IMR-90 (cell line): ENCODE results near the gene RASGRF1. TPM values are rescaled to one million over a fixed set of nuclear protein-coding genes. Genes with fewer than 3 reads are reported as not detected.

Experiments used
- ATAC-seq: fragments of 200-7000 bp; cut with Tn5 transposase; 2 replicates; pipeline ENCODE4 v1.9.1; 2020; ENCODE audit warnings: low read depth, mild to moderate bottlenecking, moderate library complexity
- BruUV-seq: library from RNA; stranded (reverse); fragments of 400-500 nt; replicated peaks from 2 replicates; lab custom pipeline; 2021; lab: Mats Ljungman, UMichigan
- CTCF ChIA-PET: fragments of 300-600 bp; formaldehyde crosslinking; extraction: SDS; loops from one replicate; lab custom pipeline; 2021; ENCODE audit warnings: antibody characterized with exemption; lab: Yijun Ruan, JAX
- POLR2A ChIA-PET: fragments of 300-600 bp; sonication (Branson Sonifier 250); formaldehyde crosslinking; loops from one replicate; lab custom pipeline; 2022; ENCODE audit warnings: antibody characterized with exemption; ENCODE audit not compliant: unreplicated experiment; lab: Charles Lee
- DNase-seq: peaks from one replicate; pipeline ENCODE4 v3.0.0; 2013
- H2AFZ ChIP-seq: replicated peaks from 2 replicates; pipeline ENCODE3; 2013; ENCODE audit warnings: low read length, mild to moderate bottlenecking; ENCODE audit not compliant: poor library complexity
- H2AK5ac ChIP-seq: 2 replicates; pipeline ENCODE4 v1.6.1; 2013; ENCODE audit warnings: low read depth, low read length, inconsistent platforms
- H2AK9ac ChIP-seq: replicated peaks from 2 replicates; pipeline ENCODE3; 2013; ENCODE audit warnings: mild to moderate bottlenecking, low read depth, low read length, moderate library complexity; ENCODE audit not compliant: poor library complexity
- H2BK120ac ChIP-seq: 2 replicates; pipeline ENCODE4 v1.6.1; 2013; ENCODE audit warnings: low read depth, low read length, inconsistent platforms
- H2BK15ac ChIP-seq: 3 replicates; pipeline ENCODE4 v1.6.1; 2013; ENCODE audit warnings: low read depth, low read length, inconsistent platforms
- H2BK20ac ChIP-seq: 2 replicates; pipeline ENCODE4 v1.6.1; 2013; ENCODE audit warnings: low read depth, mild to moderate bottlenecking, inconsistent platforms, low read length, moderate library complexity
- H2BK5ac ChIP-seq: 2 replicates; pipeline ENCODE4 v1.6.1; 2013; ENCODE audit warnings: mild to moderate bottlenecking, low read depth, low read length, inconsistent platforms; ENCODE audit not compliant: poor library complexity, severe bottlenecking
- H3K14ac ChIP-seq: replicated peaks from 2 replicates; pipeline ENCODE4 v1.6.1; 2013; ENCODE audit warnings: low read depth, low read length, inconsistent platforms
- H3K18ac ChIP-seq: 2 replicates; pipeline ENCODE4 v1.6.1; 2013; ENCODE audit warnings: low read depth, low read length, control low read depth
- H3K23ac ChIP-seq: 2 replicates; pipeline ENCODE4 v1.6.1; 2013; ENCODE audit warnings: low read depth, low read length, inconsistent platforms
- H3K27ac ChIP-seq: 2 replicates; pipeline ENCODE4 v1.5.1; 2013; ENCODE audit warnings: mild to moderate bottlenecking, control low read depth, low read length; ENCODE audit not compliant: insufficient read depth
- H3K27me3 ChIP-seq: 2 replicates; pipeline ENCODE4 v1.6.1; 2013; ENCODE audit warnings: low read length; ENCODE audit not compliant: control insufficient read depth, insufficient read depth
- H3K36me3 ChIP-seq: 2 replicates; pipeline ENCODE4 v1.6.1; 2013; ENCODE audit warnings: low read length, mixed read lengths; ENCODE audit not compliant: control insufficient read depth, insufficient read depth
- H3K4ac ChIP-seq: 2 replicates; pipeline ENCODE4 v1.6.1; 2013; ENCODE audit warnings: low read depth, low read length, inconsistent platforms
- H3K4me1 ChIP-seq: 2 replicates; pipeline ENCODE4 v1.6.1; 2013; ENCODE audit warnings: low read length, mixed read lengths; ENCODE audit not compliant: control insufficient read depth, insufficient read depth
- H3K4me2 ChIP-seq: 2 replicates; pipeline ENCODE4 v1.6.1; 2013; ENCODE audit warnings: low read depth, mild to moderate bottlenecking, control low read depth, low read length, moderate library complexity
- H3K4me3 ChIP-seq: 2 replicates; pipeline ENCODE4 v1.5.1; 2013; ENCODE audit warnings: low read depth, mild to moderate bottlenecking, control low read depth, low read length, moderate library complexity; ENCODE audit not compliant: insufficient read depth
- H3K56ac ChIP-seq: 2 replicates; pipeline ENCODE4 v1.6.1; 2013; ENCODE audit warnings: low read length, inconsistent platforms; ENCODE audit not compliant: insufficient read depth; ENCODE audit errors: extremely low read depth
- H3K79me1 ChIP-seq, 2 experiments: 2 replicates each; pipeline ENCODE4 v1.6.1; 2013; ENCODE audit warnings: low read length in 2 of 2, inconsistent platforms in 1 of 2, low read depth in 1 of 2
- H3K9ac ChIP-seq: 2 replicates; pipeline ENCODE4 v1.6.1; 2013; ENCODE audit warnings: low read depth, low read length, control low read depth
- H3K9me1 ChIP-seq: 2 replicates; pipeline ENCODE4 v1.6.1; 2013; ENCODE audit warnings: low read length, inconsistent platforms; ENCODE audit not compliant: insufficient read depth
- H3K9me3 ChIP-seq: 2 replicates; pipeline ENCODE4 v1.6.1; 2013; ENCODE audit warnings: low read length; ENCODE audit not compliant: control insufficient read depth, insufficient read depth
- H4K20me1 ChIP-seq: 2 replicates; pipeline ENCODE4 v1.6.1; 2013; ENCODE audit warnings: low read length, inconsistent platforms; ENCODE audit not compliant: insufficient read depth
- H4K5ac ChIP-seq: 2 replicates; pipeline ENCODE4 v1.6.1; 2013; ENCODE audit warnings: mild to moderate bottlenecking, low read depth, low read length, control low read depth
- H4K8ac ChIP-seq, 2 experiments: 2 replicates each; pipeline ENCODE4 v1.6.1; 2013; ENCODE audit warnings: low read depth in 2 of 2, low read length in 2 of 2, control low read depth in 1 of 2, inconsistent platforms in 1 of 2
- H4K91ac ChIP-seq: 2 replicates; pipeline ENCODE4 v1.6.1; 2013; ENCODE audit warnings: low read depth, low read length, inconsistent platforms; ENCODE audit not compliant: insufficient read depth
- BHLHE40 ChIP-seq: fragments of 150-350 bp; IDR thresholded peaks from 2 replicates; pipeline ENCODE4 v1.6.1; 2016; ENCODE audit warnings: mild to moderate bottlenecking, low read depth, low read length
- CEBPB ChIP-seq: IDR thresholded peaks from 2 replicates; pipeline ENCODE4 v1.6.1; 2012; ENCODE audit warnings: low read depth, low read length, improper control_type of control experiment
- CHD1 ChIP-seq: IDR thresholded peaks from 2 replicates; pipeline ENCODE4 v1.6.1; 2012; ENCODE audit warnings: low read depth, low read length, improper control_type of control experiment
- FOS ChIP-seq: fragments of 150-350 bp; IDR thresholded peaks from 2 replicates; pipeline ENCODE4 v1.6.1; 2016; ENCODE audit warnings: low read depth, low read length
- MAFK ChIP-seq: IDR thresholded peaks from 2 replicates; pipeline ENCODE4 v1.6.1; 2012; ENCODE audit warnings: low read depth, low read length, improper control_type of control experiment
- MAZ ChIP-seq: IDR thresholded peaks from 2 replicates; pipeline ENCODE4 v1.6.1; 2012; ENCODE audit warnings: low read depth, mild to moderate bottlenecking, low read length, improper control_type of control experiment, moderate library complexity, borderline replicate concordance
- MXI1 ChIP-seq: IDR thresholded peaks from 2 replicates; pipeline ENCODE4 v1.6.1; 2012; ENCODE audit warnings: low read depth, mild to moderate bottlenecking, low read length, moderate library complexity, borderline replicate concordance
- NFE2L2 ChIP-seq: fragments of 150-350 bp; IDR thresholded peaks from 2 replicates; pipeline ENCODE4 v1.6.1; 2016; ENCODE audit warnings: low read depth, mild to moderate bottlenecking, low read length
- POLR2A ChIP-seq: IDR thresholded peaks from 2 replicates; pipeline ENCODE4 v1.6.1; 2012; ENCODE audit warnings: mild to moderate bottlenecking, low read depth, low read length
- RAD21 ChIP-seq: IDR thresholded peaks from 2 replicates; pipeline ENCODE4 v1.6.1; 2012; ENCODE audit warnings: low read length, improper control_type of control experiment
- RCOR1 ChIP-seq: IDR thresholded peaks from 2 replicates; pipeline ENCODE4 v1.6.1; 2012; ENCODE audit warnings: mild to moderate bottlenecking, low read length, improper control_type of control experiment; ENCODE audit not compliant: insufficient replicate concordance
- RFX5 ChIP-seq: IDR thresholded peaks from 2 replicates; pipeline ENCODE4 v1.8.0; 2012; ENCODE audit warnings: low read depth, mild to moderate bottlenecking, low read length, moderate library complexity
- SMC3 ChIP-seq: fragments of 150-350 bp; IDR thresholded peaks from 2 replicates; pipeline ENCODE4 v1.6.1; 2016; ENCODE audit warnings: low read depth, mild to moderate bottlenecking, antibody characterized with exemption, low read length, moderate library complexity
- WGBS, 2 experiments: methylation state at CpG; one replicate each; pipeline versions ENCODE4 v1.1.5 to v1.1.7; 2013; ENCODE audit warnings: missing lambda C conversion rate in 2 of 2; ENCODE audit not compliant: insufficient read length in 1 of 2; ENCODE audit errors: extremely low coverage in 2 of 2; 5-methylcytosine and 5-hydroxymethylcytosine counted together
- dilution Hi-C: fragments of 300-500 bp; cut with HindIII; formaldehyde crosslinking; loops from one replicate; pipeline ENCODE4 v1.14.3; 2018; ENCODE audit warnings: low sequenced_read_pairs; ENCODE audit not compliant: unreplicated experiment
- in situ Hi-C: fragments of 300-500 bp; cut with MboI; formaldehyde crosslinking; loops from 3 replicates; pipeline ENCODE4 v1.14.3; 2019; ENCODE audit warnings: low sequenced_read_pairs, inconsistent platforms, mixed read lengths
- intact Hi-C: fragments of 100-400 bp; cut with micrococcal nuclease; formaldehyde crosslinking; loops from 2 replicates; pipeline ENCODE4 v1.10.0; 2022
- polyA plus RNA-seq, 3 experiments: library from polyadenylated mRNA; depleted of rRNA; stranded (reverse); fragments of >200 nt; gene quantifications; 2 replicates each; pipeline ENCODE4 v1.2.3, GENCODE V29; 2012; ENCODE audit warnings: low replicate concordance in 1 of 3
- total RNA-seq: library from RNA; depleted of rRNA; stranded (reverse); fragments of >200 nt; gene quantifications from 2 replicates; pipeline ENCODE4 v1.2.3, GENCODE V29; 2012
- TF ChIP-seq, protein P1 (sequence below): conservative IDR thresholded peaks from 2 replicates; pipeline ENCODE4 v1.5.1; 2012; ENCODE audit warnings: mild to moderate bottlenecking, low read depth, low read length, improper control_type of control experiment
- TF ChIP-seq, protein P2 (sequence below): fragments of 150-350 bp; IDR thresholded peaks from 2 replicates; pipeline ENCODE4 v1.6.1; 2016; ENCODE audit warnings: low read depth, mild to moderate bottlenecking, low read length, moderate library complexity, borderline replicate concordance

Gene RASGRF1
- total and polyA plus RNA-seq, 2 of the 4 experiments (the other 2 are of a cell fraction) = under 0.01 to 0.15 TPM

DNA sequence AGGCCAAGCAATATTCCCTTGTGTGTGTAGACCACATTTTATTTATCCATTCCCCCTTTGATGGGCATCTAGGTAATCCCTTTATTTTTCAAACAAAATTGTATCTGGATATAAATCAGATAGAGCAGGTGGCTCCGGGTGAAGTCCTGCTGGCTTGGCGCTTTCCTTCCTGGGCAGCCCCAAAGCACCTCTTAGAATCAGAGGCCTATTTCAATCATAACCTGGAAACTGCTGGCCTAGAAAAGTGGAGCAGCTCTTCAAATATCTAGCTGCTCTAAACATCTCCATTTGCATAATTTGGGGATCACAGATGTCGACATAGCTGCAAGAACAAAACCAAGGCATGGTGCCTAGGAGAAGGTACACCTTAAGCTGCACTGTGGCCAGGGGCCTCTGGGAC lies 40.2 kb downstream of the RASGRF1 start:
- in situ Hi-C loops (no loop called here), intact Hi-C loops (no loop called here), dilution Hi-C loops (no loop called here)
- no peak overlapping the region for H3K4ac ChIP-seq
- H3K79me1 ChIP-seq = no peaks in the 10 kb centered on the region
- H3K14ac ChIP-seq = no peak overlapping the region
- peaks cover 8% of the 10 kb centered on the region for H3K27me3 ChIP-seq
- no peak overlapping the region for H3K4me2 ChIP-seq
- BruUV-seq = no TSS peak
- no peaks in the 10 kb centered on the region for H3K9me1 ChIP-seq
- H2BK5ac ChIP-seq = no peak overlapping the region
- H3K4me1 ChIP-seq = no peaks in the 10 kb centered on the region
- H2BK15ac ChIP-seq = no peak overlapping the region
- H3K27ac ChIP-seq = no peak overlapping the region
- ChIA-PET CTCF (no interaction called here), POLR2A (no interaction called here)
- no peaks in the 10 kb centered on the region for H3K9me3 ChIP-seq
- H3K23ac ChIP-seq = no peak overlapping the region
- no peak overlapping the region for H4K5ac ChIP-seq
- no peak overlapping the region for H3K4me3 ChIP-seq
- no peaks in the 10 kb centered on the region for H3K36me3 ChIP-seq
- TF ChIP-seq MAZ = no peak
- TF ChIP-seq, protein P1, sequence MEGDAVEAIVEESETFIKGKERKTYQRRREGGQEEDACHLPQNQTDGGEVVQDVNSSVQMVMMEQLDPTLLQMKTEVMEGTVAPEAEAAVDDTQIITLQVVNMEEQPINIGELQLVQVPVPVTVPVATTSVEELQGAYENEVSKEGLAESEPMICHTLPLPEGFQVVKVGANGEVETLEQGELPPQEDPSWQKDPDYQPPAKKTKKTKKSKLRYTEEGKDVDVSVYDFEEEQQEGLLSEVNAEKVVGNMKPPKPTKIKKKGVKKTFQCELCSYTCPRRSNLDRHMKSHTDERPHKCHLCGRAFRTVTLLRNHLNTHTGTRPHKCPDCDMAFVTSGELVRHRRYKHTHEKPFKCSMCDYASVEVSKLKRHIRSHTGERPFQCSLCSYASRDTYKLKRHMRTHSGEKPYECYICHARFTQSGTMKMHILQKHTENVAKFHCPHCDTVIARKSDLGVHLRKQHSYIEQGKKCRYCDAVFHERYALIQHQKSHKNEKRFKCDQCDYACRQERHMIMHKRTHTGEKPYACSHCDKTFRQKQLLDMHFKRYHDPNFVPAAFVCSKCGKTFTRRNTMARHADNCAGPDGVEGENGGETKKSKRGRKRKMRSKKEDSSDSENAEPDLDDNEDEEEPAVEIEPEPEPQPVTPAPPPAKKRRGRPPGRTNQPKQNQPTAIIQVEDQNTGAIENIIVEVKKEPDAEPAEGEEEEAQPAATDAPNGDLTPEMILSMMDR = no peak
- TF ChIP-seq, protein P2, sequence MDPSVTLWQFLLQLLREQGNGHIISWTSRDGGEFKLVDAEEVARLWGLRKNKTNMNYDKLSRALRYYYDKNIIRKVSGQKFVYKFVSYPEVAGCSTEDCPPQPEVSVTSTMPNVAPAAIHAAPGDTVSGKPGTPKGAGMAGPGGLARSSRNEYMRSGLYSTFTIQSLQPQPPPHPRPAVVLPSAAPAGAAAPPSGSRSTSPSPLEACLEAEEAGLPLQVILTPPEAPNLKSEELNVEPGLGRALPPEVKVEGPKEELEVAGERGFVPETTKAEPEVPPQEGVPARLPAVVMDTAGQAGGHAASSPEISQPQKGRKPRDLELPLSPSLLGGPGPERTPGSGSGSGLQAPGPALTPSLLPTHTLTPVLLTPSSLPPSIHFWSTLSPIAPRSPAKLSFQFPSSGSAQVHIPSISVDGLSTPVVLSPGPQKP = no peak
- TF ChIP-seq CHD1 = no peak
- TF ChIP-seq NFE2L2 = no peak
- no peak for TF ChIP-seq POLR2A
- no peak for TF ChIP-seq CEBPB
- no peak for TF ChIP-seq SMC3
- no peak for TF ChIP-seq BHLHE40
- no peak for TF ChIP-seq MXI1
- no peak for TF ChIP-seq RAD21
- no peak for TF ChIP-seq RFX5
- TF ChIP-seq FOS = no peak
- no peak for TF ChIP-seq RCOR1
- TF ChIP-seq MAFK = no peak
- no peak overlapping the region for H3K18ac ChIP-seq
- H2BK20ac ChIP-seq = no peak overlapping the region
- WGBS, 2 experiments = no CpG with 5 or more reads among the region's 3 CpGs
- H2BK120ac ChIP-seq = no peak overlapping the region
- H3K9ac ChIP-seq = no peak overlapping the region
- DNase-seq (no peak), ATAC-seq (no peak)
- H2AK9ac ChIP-seq = no peak overlapping the region
- no peak overlapping the region for H3K56ac ChIP-seq
- no peak overlapping the region for H4K8ac ChIP-seq
- no peak overlapping the region for H2AFZ ChIP-seq
- H4K20me1 ChIP-seq = no peaks in the 10 kb centered on the region
- no peak overlapping the region for H4K91ac ChIP-seq
- no peak overlapping the region for H2AK5ac ChIP-seq
